GM10248 (cell line): ENCODE measurements around the gene SLC27A3.

Experiments
- CTCF ChIA-PET: fragments of 300-600 bp; sonication (Branson Sonifier 250); formaldehyde crosslinking; extraction: SDS; loops from one replicate; lab custom pipeline; 2021; ENCODE audit warnings: antibody characterized with exemption; lab: Yijun Ruan, JAX
- POLR2A ChIA-PET: fragments of 350-650 bp; sonication (Branson Sonifier 250); formaldehyde crosslinking; extraction: SDS; loops from one replicate; lab custom pipeline; 2020; ENCODE audit warnings: antibody characterized with exemption; lab: Yijun Ruan, JAX
- DNase-seq: peaks from one replicate; pipeline ENCODE4 v3.0.0; 2012; ENCODE audit errors: extremely low spot score
- TF ChIP-seq, protein P1 (sequence below): IDR thresholded peaks from 2 replicates; pipeline ENCODE4 v1.5.1; 2012; ENCODE audit warnings: mild to moderate bottlenecking, low read depth; ENCODE audit errors: extremely low read depth, missing control alignments, control extremely low read depth

SLC27A3 gene

DNA sequence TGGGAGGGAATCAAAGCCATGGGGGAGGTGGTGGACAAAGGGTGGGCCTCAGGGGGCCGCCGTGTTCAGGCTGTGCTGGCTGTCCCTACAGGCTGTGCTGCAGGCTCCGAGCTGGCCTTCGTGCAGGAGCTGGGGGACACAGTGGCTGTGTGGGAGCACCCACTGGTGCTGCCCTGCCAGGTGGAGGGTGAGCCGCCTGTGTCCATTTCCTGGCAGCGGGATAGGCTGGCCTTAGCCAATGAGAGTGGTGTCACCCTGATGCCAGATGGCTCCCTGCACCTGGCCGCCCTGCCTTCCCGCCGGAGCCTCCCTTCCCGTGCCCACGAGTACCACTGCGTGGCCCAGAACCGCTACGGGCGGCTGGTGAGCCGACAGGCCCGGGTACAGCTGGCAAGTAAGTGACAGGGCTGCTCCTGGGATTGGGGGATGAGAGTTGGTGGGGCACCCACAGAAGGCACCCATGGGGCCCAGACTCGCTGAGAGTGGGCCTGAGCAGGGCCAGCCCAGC lies 20.2 kb downstream of the SLC27A3 start:
- POLR2A ChIA-PET: no interaction called here
- TF ChIP-seq, protein P1, sequence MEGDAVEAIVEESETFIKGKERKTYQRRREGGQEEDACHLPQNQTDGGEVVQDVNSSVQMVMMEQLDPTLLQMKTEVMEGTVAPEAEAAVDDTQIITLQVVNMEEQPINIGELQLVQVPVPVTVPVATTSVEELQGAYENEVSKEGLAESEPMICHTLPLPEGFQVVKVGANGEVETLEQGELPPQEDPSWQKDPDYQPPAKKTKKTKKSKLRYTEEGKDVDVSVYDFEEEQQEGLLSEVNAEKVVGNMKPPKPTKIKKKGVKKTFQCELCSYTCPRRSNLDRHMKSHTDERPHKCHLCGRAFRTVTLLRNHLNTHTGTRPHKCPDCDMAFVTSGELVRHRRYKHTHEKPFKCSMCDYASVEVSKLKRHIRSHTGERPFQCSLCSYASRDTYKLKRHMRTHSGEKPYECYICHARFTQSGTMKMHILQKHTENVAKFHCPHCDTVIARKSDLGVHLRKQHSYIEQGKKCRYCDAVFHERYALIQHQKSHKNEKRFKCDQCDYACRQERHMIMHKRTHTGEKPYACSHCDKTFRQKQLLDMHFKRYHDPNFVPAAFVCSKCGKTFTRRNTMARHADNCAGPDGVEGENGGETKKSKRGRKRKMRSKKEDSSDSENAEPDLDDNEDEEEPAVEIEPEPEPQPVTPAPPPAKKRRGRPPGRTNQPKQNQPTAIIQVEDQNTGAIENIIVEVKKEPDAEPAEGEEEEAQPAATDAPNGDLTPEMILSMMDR: no peak
- CTCF ChIA-PET: interaction anchor here (1.3 to 2.0 kb wide), 3 partner anchors 10 to 185 kb away, joined by 3 to 10 read pairs (median 5); no protein-coding TSS in a partner anchor
- DNase-seq: no peak

DNA sequence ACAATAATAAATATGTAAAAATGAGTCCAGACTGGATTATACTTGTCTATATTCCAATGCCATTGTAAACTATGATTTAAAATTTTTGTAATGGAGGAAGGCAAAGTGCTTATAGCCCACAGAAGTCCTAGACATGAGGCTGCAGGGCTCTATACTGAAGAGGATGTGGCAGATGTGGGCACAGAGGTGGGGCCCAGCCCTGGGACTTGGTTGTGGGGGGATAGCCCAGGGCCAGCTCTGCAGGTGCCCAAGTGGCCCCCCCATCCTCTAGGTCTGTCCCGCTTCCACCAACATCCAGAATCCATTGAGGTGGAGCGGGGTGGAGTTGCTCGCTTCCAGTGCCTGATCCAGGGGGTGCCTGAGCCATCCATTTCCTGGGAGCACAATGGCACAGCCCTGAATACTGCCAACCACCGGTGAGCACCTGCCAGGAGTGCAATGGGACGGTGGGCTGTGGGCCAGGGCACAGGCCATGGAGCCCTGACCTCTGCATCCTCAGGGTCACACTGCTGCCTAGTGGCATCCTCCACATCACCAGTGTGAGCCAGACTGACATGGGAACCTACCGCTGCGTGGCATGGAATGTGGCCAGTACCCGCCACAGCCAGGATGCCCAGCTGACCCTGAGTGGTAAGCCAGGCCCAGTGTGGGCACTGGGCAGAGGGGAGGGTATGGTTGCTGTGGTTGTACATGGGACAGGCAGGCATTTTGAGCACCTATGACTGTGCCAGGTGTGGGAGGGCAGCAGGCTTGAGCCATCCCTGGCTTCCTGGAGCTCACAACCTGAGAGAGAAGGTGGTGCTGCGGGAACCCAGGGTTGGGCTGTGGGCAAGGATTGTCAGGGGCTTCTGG lies 21.0 kb downstream of the SLC27A3 start:
- CTCF ChIA-PET: interaction anchor here (0.6 to 3.8 kb wide), 30 partner anchors 10 to 194 kb away, joined by 3 to 35 read pairs (median 5); partner anchors contain the start of genes CREB3L4, CRTC2, DENND4B and JTB
- POLR2A ChIA-PET: interaction anchor here (1.1 kb wide), 1 partner anchor 171 kb away, joined by 3 read pairs; the partner anchor contains the start of gene CREB3L4
- TF ChIP-seq, protein P1: no peak
- DNase-seq: no peak

DNA sequence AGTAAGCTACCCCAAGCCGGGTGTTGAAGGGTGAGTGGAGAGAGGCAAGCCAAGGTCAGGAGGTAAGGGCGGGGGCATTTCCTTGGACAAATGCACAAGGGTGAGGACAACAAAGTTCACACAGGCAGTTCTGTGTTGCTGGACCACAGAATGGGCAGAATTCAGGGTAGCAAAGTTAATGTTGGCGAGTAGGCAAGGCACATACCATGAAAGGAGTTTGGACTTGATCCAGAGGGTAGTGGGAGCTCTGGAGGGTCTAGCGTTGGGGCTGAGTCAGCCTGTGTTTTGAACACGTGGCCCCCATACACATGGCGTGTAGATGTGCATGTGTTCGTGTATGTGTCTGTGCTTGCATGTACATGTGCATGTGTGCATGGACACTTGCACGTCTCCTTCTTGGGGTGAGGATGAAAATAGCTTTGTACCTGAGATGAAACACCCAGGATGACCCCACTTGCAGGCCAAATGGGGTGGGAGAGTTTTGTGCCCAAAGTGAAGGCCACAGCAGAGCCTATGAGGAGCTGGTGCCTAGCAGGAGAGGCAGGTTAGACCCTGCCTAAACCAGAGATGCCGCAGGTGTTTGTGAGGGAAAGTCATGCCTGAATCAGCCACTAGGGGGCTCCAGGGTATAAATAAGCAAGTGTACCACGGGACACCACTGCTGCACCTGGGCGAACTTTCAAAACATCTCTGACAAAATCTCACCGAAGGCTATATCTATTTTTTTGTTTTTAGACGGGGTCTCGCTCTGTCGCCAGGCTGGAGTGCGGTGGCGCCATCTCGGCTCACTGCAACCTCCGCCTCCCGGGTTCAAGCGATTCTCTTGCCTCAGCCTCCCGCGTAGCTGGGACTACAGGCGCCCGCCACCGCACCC lies 21.8 kb downstream of the SLC27A3 start:
- ChIA-PET CTCF (interaction anchor here (0.6 to 3.8 kb wide), 39 partner anchors 9 to 417 kb away, joined by 3 to 35 read pairs (median 5); partner anchors contain the start of genes CREB3L4, CRTC2, DENND4B and JTB), POLR2A (interaction anchor here (1.1 kb wide), 1 partner anchor 170 kb away, joined by 3 read pairs; the partner anchor contains the start of gene CREB3L4)
- DNase-seq: peak; percentile 86
- TF ChIP-seq, protein P1: peak; percentile 78

DNA sequence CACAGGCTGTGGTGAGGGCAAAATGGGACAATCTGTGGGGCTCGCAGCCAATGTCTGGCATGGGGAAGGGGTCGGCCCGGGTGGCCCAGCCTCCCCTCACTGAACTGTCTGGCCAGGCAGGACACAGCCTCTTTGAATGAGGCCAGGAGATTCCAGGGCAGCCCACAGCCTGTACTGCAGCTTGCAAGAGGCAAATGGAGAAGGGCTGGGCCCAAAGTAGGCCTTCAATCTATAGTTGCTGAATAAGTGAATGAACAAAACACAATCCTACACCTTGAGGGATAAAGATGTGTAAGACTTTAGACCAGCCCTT lies 23.2 kb downstream of the SLC27A3 start:
- ChIA-PET POLR2A (no interaction called here), CTCF (interaction anchor here (0.6 to 3.8 kb wide), 21 partner anchors 8 to 475 kb away, joined by 3 to 35 read pairs (median 6); partner anchors contain the start of genes DENND4B, JTB and RAB13)
- TF ChIP-seq, protein P1: no peak
- DNase-seq: no peak

DNA sequence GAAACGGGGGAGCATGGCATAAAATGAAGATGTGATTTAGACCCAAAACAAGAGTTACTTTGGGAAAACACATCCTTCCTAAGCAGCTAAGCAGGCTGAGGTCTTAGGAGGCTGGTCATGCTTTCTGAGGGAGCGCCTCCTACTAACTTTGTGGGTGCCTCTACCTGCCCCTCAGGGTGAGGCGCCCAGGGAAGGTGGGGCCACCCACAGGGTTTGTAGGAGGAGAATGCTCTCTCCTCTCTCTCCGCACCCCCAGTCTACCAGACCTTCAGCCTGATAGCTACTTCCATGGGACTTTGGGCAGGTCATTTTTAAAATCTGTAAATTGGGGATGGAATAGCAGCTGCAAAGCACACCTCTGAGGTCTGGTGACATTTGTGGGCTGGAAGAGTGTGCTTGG lies 23.8 kb downstream of the SLC27A3 start:
- CTCF ChIA-PET: interaction anchor here (1.4 to 3.8 kb wide), 6 partner anchors 10 to 186 kb away, joined by 3 to 35 read pairs (median 12); partner anchors contain the start of genes CREB3L4, DENND4B and RAB13
- TF ChIP-seq, protein P1: no peak
- no peak for DNase-seq
- POLR2A ChIA-PET: no interaction called here
